Measurements from ENCODE around the gene CEP104.

CEP104 gene

DNA sequence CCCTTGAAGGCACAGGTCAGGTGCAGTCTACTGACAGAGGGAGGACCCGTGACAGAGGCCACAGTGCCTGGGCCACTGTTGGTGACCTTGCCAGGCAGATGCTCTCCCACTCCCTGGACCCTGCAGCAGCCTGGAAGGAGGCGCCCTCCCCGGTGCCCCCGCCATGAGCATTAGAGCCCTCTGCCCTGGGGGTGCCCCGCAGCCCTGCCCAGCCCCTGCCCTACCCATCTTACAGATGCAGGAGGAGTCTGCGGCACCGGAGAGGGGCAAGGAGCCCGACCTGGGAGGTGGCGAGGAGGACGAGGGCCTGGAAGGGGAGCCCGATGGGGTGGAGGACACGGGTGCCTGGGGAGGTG, 94.2 kb downstream of the CEP104 start:
- DNase-seq (ENCODE audit: low read depth), result no peak

GRCh38 chr1:3762151-3762872, 94.7 kb downstream of the CEP104 start:
- DNase-seq (ENCODE audit: low read depth), result no peak
